KOPT-K1 (cell line): Measurements from ENCODE around the gene AMHR2.
A peak's percentile ranks its signal among the peaks of the same experiment; 100 is the strongest.
"Not testable (repeated sequence)": the region's sequence is repeated elsewhere in the genome, so short reads cannot be mapped to it uniquely, and the experiment has no call there.

ENCODE experiments used
- H3K27ac ChIP-seq: fragments of 200-600 bp; sonication (generic); 2 replicates; pipeline ENCODE4 v1.5.1; 2016; ENCODE audit warnings: antibody characterized with exemption, mild to moderate bottlenecking, low read depth, low read length; ENCODE audit not compliant: poor library complexity, severe bottlenecking
- H3K36me3 ChIP-seq: fragments of 200-600 bp; sonication (generic); 2 replicates; pipeline ENCODE4 v1.5.1; 2017; ENCODE audit warnings: antibody characterized with exemption, mild to moderate bottlenecking, low read length, moderate library complexity; ENCODE audit not compliant: insufficient read depth
- H3K9me3 ChIP-seq: fragments of 200-600 bp; sonication (generic); 2 replicates; pipeline ENCODE4 v1.5.1; 2017; ENCODE audit warnings: antibody characterized with exemption, low read length, mild to moderate bottlenecking; ENCODE audit not compliant: insufficient read depth, poor library complexity, severe bottlenecking

AMHR2 gene

GRCh38 chr12:53428741-53429140, 5.1 kb downstream of the AMHR2 start:
- Histone ChIP-seq H3K36me3 (no peaks in the 10 kb centered on the region), H3K27ac (no peak overlapping the region), H3K9me3 (no peaks in the 10 kb centered on the region)

GRCh38 chr12:53430116-53430515, 6.5 kb downstream of the AMHR2 start:
- Histone ChIP-seq H3K36me3 (no peaks in the 10 kb centered on the region), H3K9me3 (no peaks in the 10 kb centered on the region), H3K27ac (no peak overlapping the region)

- no peaks in the 10 kb centered on the region for H3K36me3 ChIP-seq
- H3K27ac ChIP-seq, result no peak overlapping the region
- H3K9me3 ChIP-seq, result no peaks in the 10 kb centered on the region
Measured at GRCh38 chr12:53431187-53431586, 7.5 kb downstream of the AMHR2 start.

- not testable (repeated sequence) for H3K27ac ChIP-seq, H3K36me3 ChIP-seq, H3K9me3 ChIP-seq
Measured at GRCh38 chr12:53435326-53435725, 11.7 kb downstream of the AMHR2 start.

GRCh38 chr12:53439582-53439981, 15.9 kb downstream of the AMHR2 start:
- not testable (repeated sequence) for H3K9me3 ChIP-seq, H3K27ac ChIP-seq
- H3K36me3 ChIP-seq, result peaks cover 17% of the 10 kb centered on the region

GRCh38 chr12:53441040-53441833, 17.6 kb downstream of the AMHR2 start, which contains the start of gene PRR13:
TSS of gene PRR13 (plus strand) at chr12:53441734. CDS start at chr12:53442715, 981 bp downstream.
- Histone ChIP-seq H3K36me3 (peaks cover 33% of the 10 kb centered on the region), H3K9me3 (no peaks in the 10 kb centered on the region), H3K27ac (peak within 1 kb of the TSS; percentile 82)

GRCh38 chr12:53443955-53444354, 20.3 kb downstream of the AMHR2 start:
- no peaks in the 10 kb centered on the region for H3K9me3 ChIP-seq
- no peak overlapping the region for H3K27ac ChIP-seq
- H3K36me3 ChIP-seq, result peaks cover 56% of the 10 kb centered on the region

GRCh38 chr12:53444593-53445325, 21.1 kb downstream of the AMHR2 start:
- not testable (repeated sequence) for H3K27ac ChIP-seq, H3K9me3 ChIP-seq
- H3K36me3 ChIP-seq, result peaks cover 56% of the 10 kb centered on the region

- no peaks in the 10 kb centered on the region for H3K9me3 ChIP-seq
- H3K36me3 ChIP-seq, result peaks cover 53% of the 10 kb centered on the region
- no peak overlapping the region for H3K27ac ChIP-seq
Measured at GRCh38 chr12:53450936-53451335, 27.3 kb downstream of the AMHR2 start.

- peaks cover 54% of the 10 kb centered on the region for H3K36me3 ChIP-seq
- H3K9me3 ChIP-seq, result no peaks in the 10 kb centered on the region
- H3K27ac ChIP-seq, result peak within 1 kb of the TSS; percentile 98
Measured at GRCh38 chr12:53451661-53452158, 28.1 kb downstream of the AMHR2 start, which contains the start of gene PCBP2. TSS of gene PCBP2 (plus strand) at chr12:53452102. CDS start at chr12:53454801, 2,699 bp downstream.

- Histone ChIP-seq H3K27ac (peak overlapping the region; percentile 98), H3K36me3 (peaks cover 55% of the 10 kb centered on the region), H3K9me3 (no peaks in the 10 kb centered on the region)
Measured at GRCh38 chr12:53452159-53453077, 28.8 kb downstream of the AMHR2 start.

GRCh38 chr12:53453953-53454640, 30.4 kb downstream of the AMHR2 start:
- Histone ChIP-seq H3K27ac (peak overlapping the region; percentile 98), H3K36me3 (peaks cover 59% of the 10 kb centered on the region), H3K9me3 (no peaks in the 10 kb centered on the region)

GRCh38 chr12:53454707-53455106, 31.1 kb downstream of the AMHR2 start:
- H3K36me3 ChIP-seq, result peaks cover 65% of the 10 kb centered on the region
- no peaks in the 10 kb centered on the region for H3K9me3 ChIP-seq
- peak overlapping the region; percentile 1 for H3K27ac ChIP-seq

- no peak overlapping the region for H3K27ac ChIP-seq
- H3K36me3 ChIP-seq, result peaks cover 86% of the 10 kb centered on the region
- no peaks in the 10 kb centered on the region for H3K9me3 ChIP-seq
Measured at GRCh38 chr12:53456654-53457366, 33.2 kb downstream of the AMHR2 start.
